H1 (cell line): ENCODE measurements around the gene PLTP.

Source experiments
- CBX8 ChIP-seq: fragments of 300-800, 300-1000 bp; sonication (generic); IDR thresholded peaks from 2 replicates; pipeline ENCODE4 v1.7.1; 2016; ENCODE audit warnings: low read depth, low read length, borderline replicate concordance
- EP300 ChIP-seq, 2 experiments: IDR thresholded peaks; 1 replicate in 1 of 2; 2 replicates in 1 of 2; pipeline ENCODE4 v1.6.1; 2011 to 2012; ENCODE audit warnings: low read depth in 2 of 2, low read length in 2 of 2, mild to moderate bottlenecking in 2 of 2, borderline replicate concordance in 1 of 2, inconsistent platforms in 1 of 2, moderate library complexity in 1 of 2
- EZH2 ChIP-seq: fragments of 200-600 bp; sonication (generic); IDR thresholded peaks from 2 replicates; pipeline ENCODE4 v1.7.1; 2012; ENCODE audit warnings: low read depth, mild to moderate bottlenecking, moderate library complexity, low read length, inconsistent platforms; ENCODE audit not compliant: severe bottlenecking
- GABPA ChIP-seq: IDR thresholded peaks from 2 replicates; pipeline ENCODE4 v1.6.1; 2011; ENCODE audit warnings: mild to moderate bottlenecking, low read length, moderate library complexity, borderline replicate concordance; ENCODE audit not compliant: insufficient read depth
- JUN ChIP-seq: IDR thresholded peaks from 2 replicates; pipeline ENCODE4 v1.6.1; 2011; ENCODE audit warnings: low read depth, mild to moderate bottlenecking, improper control_type of control experiment, low read length
- RAD21 ChIP-seq, 2 experiments: IDR thresholded peaks in 1 of 2; conservative IDR thresholded peaks in 1 of 2; 2 replicates each; pipeline ENCODE4 v1.6.1; 2011; ENCODE audit warnings: low read depth in 2 of 2, low read length in 2 of 2, improper control_type of control experiment in 1 of 2, inconsistent platforms in 1 of 2, mild to moderate bottlenecking in 1 of 2, moderate library complexity in 1 of 2
- SIN3A ChIP-seq, 2 experiments: IDR thresholded peaks in 1 of 2; conservative IDR thresholded peaks in 1 of 2; 2 replicates each; pipeline ENCODE4 v1.6.1; 2011 to 2012; ENCODE audit warnings: low read length in 2 of 2, improper control_type of control experiment in 1 of 2, low read depth in 1 of 2, mild to moderate bottlenecking in 1 of 2
- SP2 ChIP-seq: IDR thresholded peaks from 2 replicates; pipeline ENCODE4 v1.6.1; 2012; ENCODE audit warnings: mild to moderate bottlenecking, low read length, inconsistent platforms
- TF ChIP-seq, protein P1 (sequence below), 3 experiments: IDR thresholded peaks; 1 replicate in 2 of 3; 2 replicates in 1 of 3; pipeline versions ENCODE4 v1.5.1 to v1.6.1; 2011; ENCODE audit warnings: low read length in 3 of 3, mild to moderate bottlenecking in 3 of 3, inconsistent platforms in 2 of 3, low read depth in 1 of 3, moderate library complexity in 1 of 3; ENCODE audit not compliant: insufficient read depth in 1 of 3; ENCODE audit errors: control extremely low read depth in 1 of 3

DNA sequence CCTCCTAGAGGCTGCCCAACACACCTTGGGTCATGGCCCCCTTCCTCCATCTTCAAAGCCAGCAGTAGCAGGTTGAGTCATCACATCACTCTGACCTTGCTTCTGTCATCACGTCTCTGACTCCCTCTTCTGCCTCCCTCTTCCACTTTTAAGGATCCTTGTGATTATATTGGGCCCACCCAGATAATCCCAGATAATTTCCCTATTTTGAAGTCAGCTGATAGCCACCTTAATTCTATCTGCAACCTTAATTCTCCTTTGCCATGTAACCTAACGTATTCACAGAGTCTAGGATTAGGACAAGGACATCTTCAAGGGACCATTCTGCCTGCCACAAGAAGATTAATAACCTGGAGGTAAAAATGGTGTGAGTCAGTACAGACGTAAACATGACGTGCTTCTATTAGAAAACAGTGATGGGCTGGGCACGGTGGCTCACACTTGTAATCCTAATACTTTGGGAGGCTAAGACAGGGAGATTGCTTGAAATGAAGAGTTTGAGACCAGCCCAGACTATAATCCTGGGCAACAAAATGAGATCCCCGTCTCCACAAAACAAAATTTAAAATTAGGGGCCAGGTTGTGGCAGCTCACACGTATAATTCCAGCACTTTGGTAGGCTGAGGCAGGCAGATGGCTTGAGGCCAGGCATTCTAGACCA is 51.3 kb downstream of the PLTP start:
- TF ChIP-seq RAD21 (IDR thresholded peaks at IDR 0.05 in 1 of 2, conservative IDR thresholded peaks at IDR 0.05 in 1 of 2; ENCODE audit: low read depth in 2 of 2, low read length in 2 of 2) (no peak), EZH2 (no peak), SP2 (no peak), EP300 (IDR thresholded peaks at IDR 0.05; ENCODE audit: borderline replicate concordance in 1 of 2, low read depth in 2 of 2, low read length in 2 of 2) (no peak), GABPA (no peak), SIN3A (conservative IDR thresholded peaks at IDR 0.05 in 1 of 2, IDR thresholded peaks at IDR 0.05 in 1 of 2; ENCODE audit: low read depth in 1 of 2, low read length in 2 of 2) (no peak), CBX8 (no peak), JUN (no peak)
- TF ChIP-seq, protein P1, sequence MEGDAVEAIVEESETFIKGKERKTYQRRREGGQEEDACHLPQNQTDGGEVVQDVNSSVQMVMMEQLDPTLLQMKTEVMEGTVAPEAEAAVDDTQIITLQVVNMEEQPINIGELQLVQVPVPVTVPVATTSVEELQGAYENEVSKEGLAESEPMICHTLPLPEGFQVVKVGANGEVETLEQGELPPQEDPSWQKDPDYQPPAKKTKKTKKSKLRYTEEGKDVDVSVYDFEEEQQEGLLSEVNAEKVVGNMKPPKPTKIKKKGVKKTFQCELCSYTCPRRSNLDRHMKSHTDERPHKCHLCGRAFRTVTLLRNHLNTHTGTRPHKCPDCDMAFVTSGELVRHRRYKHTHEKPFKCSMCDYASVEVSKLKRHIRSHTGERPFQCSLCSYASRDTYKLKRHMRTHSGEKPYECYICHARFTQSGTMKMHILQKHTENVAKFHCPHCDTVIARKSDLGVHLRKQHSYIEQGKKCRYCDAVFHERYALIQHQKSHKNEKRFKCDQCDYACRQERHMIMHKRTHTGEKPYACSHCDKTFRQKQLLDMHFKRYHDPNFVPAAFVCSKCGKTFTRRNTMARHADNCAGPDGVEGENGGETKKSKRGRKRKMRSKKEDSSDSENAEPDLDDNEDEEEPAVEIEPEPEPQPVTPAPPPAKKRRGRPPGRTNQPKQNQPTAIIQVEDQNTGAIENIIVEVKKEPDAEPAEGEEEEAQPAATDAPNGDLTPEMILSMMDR (IDR thresholded peaks at IDR 0.05; ENCODE audit: control extremely low read depth in 1 of 3, insufficient read depth in 1 of 3, low read depth in 1 of 3, low read length in 3 of 3), result no peak
